ENCODE data around the gene CRYBG1.

GRCh38 chr6:106530502-106530901, 170.0 kb downstream of the CRYBG1 start:
- TF ChIP-seq, protein P1, sequence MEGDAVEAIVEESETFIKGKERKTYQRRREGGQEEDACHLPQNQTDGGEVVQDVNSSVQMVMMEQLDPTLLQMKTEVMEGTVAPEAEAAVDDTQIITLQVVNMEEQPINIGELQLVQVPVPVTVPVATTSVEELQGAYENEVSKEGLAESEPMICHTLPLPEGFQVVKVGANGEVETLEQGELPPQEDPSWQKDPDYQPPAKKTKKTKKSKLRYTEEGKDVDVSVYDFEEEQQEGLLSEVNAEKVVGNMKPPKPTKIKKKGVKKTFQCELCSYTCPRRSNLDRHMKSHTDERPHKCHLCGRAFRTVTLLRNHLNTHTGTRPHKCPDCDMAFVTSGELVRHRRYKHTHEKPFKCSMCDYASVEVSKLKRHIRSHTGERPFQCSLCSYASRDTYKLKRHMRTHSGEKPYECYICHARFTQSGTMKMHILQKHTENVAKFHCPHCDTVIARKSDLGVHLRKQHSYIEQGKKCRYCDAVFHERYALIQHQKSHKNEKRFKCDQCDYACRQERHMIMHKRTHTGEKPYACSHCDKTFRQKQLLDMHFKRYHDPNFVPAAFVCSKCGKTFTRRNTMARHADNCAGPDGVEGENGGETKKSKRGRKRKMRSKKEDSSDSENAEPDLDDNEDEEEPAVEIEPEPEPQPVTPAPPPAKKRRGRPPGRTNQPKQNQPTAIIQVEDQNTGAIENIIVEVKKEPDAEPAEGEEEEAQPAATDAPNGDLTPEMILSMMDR (IDR thresholded peaks at IDR 0.05; ENCODE audit: poor library complexity): no peak
- no peak for TF ChIP-seq EZH2phosphoT487 (IDR thresholded peaks at IDR 0.05; ENCODE audit: low read depth, severe bottlenecking, unreplicated experiment)
- TF ChIP-seq EZH2 (IDR thresholded peaks at IDR 0.05; ENCODE audit: borderline replicate concordance): no peak
